GM12891 (cell line): ENCODE measurements around the gene OR2A12. TPM values are rescaled to one million over a fixed set of nuclear protein-coding genes. Genes with fewer than 3 reads are reported as not detected.
"Not testable (repeated sequence)": the region's sequence is repeated elsewhere in the genome, so short reads cannot be mapped to it uniquely, and the experiment has no call there.

Experiments used
- DNase-seq: peaks from one replicate; pipeline ENCODE4 v3.0.0; 2011; ENCODE audit warnings: low spot score; ENCODE audit not compliant: insufficient read length
- FAIRE-seq: peaks from 2 replicates; lab custom pipeline; 2011; peaks lifted over from hg19 to GRCh38; lab: Jason Lieb, UNC
- PAX5 ChIP-seq: IDR thresholded peaks from 2 replicates; pipeline ENCODE4 v1.6.1; 2011; ENCODE audit warnings: low read length, moderate library complexity, mild to moderate bottlenecking; ENCODE audit not compliant: insufficient read depth, severe bottlenecking
- POLR2A ChIP-seq: IDR thresholded peaks from 2 replicates; pipeline ENCODE4 v1.6.1; 2011; ENCODE audit warnings: low read depth, low read length, control low read depth
- POLR2AphosphoS5 ChIP-seq: IDR thresholded peaks from 2 replicates; pipeline ENCODE4 v1.6.1; 2011; ENCODE audit warnings: low read depth, low read length, control low read depth
- POU2F2 ChIP-seq: IDR thresholded peaks from 2 replicates; pipeline ENCODE4 v1.6.1; 2011; ENCODE audit warnings: low read depth, mild to moderate bottlenecking, control low read depth, low read length, moderate library complexity
- SPI1 ChIP-seq: IDR thresholded peaks from 2 replicates; pipeline ENCODE4 v1.6.1; 2011; ENCODE audit warnings: low read depth, low read length, control low read depth
- TAF1 ChIP-seq: IDR thresholded peaks from 2 replicates; pipeline ENCODE4 v1.6.1; 2011; ENCODE audit warnings: low read depth, low read length, control low read depth
- polyA plus RNA-seq: library from polyadenylated mRNA; unstranded; fragments of >200 nt; gene quantifications from one replicate; pipeline ENCODE4 v1.2.1, GENCODE V29; 2012; ENCODE audit warnings: low read depth, missing spikeins, inconsistent platforms; ENCODE audit not compliant: missing spikeins

OR2A12 gene, protein sequence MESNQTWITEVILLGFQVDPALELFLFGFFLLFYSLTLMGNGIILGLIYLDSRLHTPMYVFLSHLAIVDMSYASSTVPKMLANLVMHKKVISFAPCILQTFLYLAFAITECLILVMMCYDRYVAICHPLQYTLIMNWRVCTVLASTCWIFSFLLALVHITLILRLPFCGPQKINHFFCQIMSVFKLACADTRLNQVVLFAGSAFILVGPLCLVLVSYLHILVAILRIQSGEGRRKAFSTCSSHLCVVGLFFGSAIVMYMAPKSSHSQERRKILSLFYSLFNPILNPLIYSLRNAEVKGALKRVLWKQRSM
- not detected for polyA plus RNA-seq

DNA sequence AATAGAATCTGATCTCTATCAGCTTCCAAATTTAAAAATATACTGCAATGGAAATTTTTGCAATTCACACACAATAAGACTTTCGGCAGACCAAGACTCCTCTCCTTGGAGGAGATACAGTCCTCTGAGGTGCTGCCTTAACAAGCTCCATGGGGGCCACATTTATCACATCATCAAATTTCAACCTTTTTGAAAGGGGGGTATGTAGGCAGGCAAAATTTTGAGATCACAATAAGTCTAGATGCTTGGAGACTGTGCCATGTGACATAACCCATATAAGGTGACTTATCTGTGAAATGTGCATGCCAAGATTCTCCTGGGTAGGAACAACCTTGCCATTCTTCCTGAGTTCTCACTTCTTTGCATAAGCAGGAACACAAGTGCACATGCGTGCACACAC, at the start of gene OR2A12:
Gene OR2A12, plus strand, starts transcription at position 301 of the 400 bp plus-strand sequence. CDS start 8,830 bp downstream, outside the sequence.
- TF ChIP-seq SPI1: no peak
- TF ChIP-seq POLR2A: no peak
- no peak for TF ChIP-seq TAF1
- no peak for FAIRE-seq
- no peak for DNase-seq

- FAIRE-seq: no peak
- TF ChIP-seq PAX5: no peak
- TF ChIP-seq SPI1: 0 out of 2 replicates have a peak, but pooled peaks have one; percentile 2
- no peak for DNase-seq
Observed at GRCh38 chr7:144036302-144036885, 49.7 kb upstream of the OR2A12 start.

GRCh38 chr7:144037414-144038035, 48.6 kb upstream of the OR2A12 start:
- FAIRE-seq: no peak
- no peak for DNase-seq
- TF ChIP-seq POLR2AphosphoS5 (no peak), SPI1 (no peak), POU2F2 (no peak), PAX5 (no peak), TAF1 (no peak), POLR2A (no peak)

DNA sequence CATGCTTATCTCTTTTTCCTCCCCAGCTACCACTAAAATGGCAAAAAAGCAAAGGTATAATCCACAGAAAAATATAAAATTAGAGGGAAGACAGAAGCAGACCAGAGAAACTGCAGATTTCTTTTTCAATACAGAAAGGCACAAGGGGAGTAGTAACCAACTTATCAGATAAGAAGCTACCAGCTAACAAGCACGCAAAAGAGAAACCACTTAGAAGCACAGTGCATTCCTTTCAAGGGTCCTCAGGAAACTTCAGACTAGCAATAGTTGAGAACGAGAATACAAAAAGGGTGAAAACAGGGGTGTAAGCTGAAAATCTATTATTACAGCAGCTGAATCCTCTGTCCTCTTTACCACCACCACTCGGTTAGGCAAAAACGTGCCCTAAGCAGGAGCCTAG, 47.2 kb upstream of the OR2A12 start:
- FAIRE-seq (no peak), DNase-seq (no peak)
- TF ChIP-seq POU2F2 (no peak), POLR2AphosphoS5 (no peak), POLR2A (no peak), SPI1 (no peak)

- FAIRE-seq: no peak
- no peak for DNase-seq
- no peak for TF ChIP-seq PAX5
- TF ChIP-seq POU2F2: no peak
- TF ChIP-seq POLR2A: no peak
- TF ChIP-seq POLR2AphosphoS5: no peak
- TF ChIP-seq SPI1: no peak
- no peak for TF ChIP-seq TAF1
Observed at GRCh38 chr7:144048648-144049047, 37.4 kb upstream of the OR2A12 start, which contains the start of gene OR2A5. Gene OR2A5 (plus strand): TSS chr7:144048948. CDS start chr7:144050402, 1,454 bp downstream.

GRCh38 chr7:144049491-144049890, 36.6 kb upstream of the OR2A12 start:
- FAIRE-seq: no peak
- TF ChIP-seq POLR2AphosphoS5 (no peak), POU2F2 (no peak), SPI1 (no peak), PAX5 (no peak), TAF1 (no peak), POLR2A (no peak)
- no peak for DNase-seq

DNA sequence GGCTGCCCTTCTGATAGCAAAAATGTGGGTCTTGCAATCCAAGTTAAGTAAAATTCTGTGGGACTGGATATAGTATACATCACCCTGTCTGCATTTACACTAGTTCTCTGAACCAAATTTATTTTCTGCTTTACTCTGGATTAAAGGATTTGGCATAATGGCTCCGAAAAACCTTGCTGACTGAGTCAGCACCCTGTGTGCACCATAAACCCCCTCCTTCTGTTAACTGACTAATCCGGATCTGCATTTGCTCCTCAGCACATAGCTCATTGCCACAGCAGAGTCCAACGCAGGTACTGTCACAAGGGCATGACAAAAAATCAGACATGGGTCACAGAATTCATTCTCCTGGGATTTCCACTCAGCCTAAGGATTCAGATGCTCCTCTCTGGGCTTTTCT, 36.0 kb upstream of the OR2A12 start:
- TF ChIP-seq SPI1: no peak
- TF ChIP-seq POLR2A: no peak
- FAIRE-seq: no peak

GRCh38 chr7:144050884-144051283, 35.2 kb upstream of the OR2A12 start:
- FAIRE-seq, DNase-seq: not testable (repeated sequence)

More for the DNA sequence above, 36.0 kb upstream of the OR2A12 start:
- no peak for DNase-seq

DNA sequence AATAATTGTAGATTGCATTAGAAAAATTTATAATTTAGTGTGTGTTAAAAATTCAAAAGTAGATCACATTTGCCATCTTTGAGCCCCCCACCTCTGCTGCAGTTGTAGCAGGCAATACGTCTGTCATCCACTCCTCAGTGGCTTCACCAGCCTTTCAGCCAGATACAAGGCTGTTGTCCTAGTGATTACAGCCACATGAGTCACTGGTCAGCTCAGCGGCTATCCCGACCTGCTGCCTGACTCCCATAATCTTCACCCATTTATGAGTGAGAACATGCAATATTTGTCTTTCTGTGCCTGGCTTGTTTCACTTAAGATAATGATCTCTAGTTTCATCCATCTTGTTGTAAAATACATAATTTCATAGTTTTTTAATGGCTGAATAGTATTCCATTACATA, 28.1 kb upstream of the OR2A12 start:
- no peak for TF ChIP-seq POLR2A
- TF ChIP-seq TAF1: no peak
- TF ChIP-seq PAX5: no peak
- no peak for TF ChIP-seq POLR2AphosphoS5
- TF ChIP-seq SPI1: no peak
- no peak for TF ChIP-seq POU2F2
- FAIRE-seq (no peak), DNase-seq (no peak)

DNA sequence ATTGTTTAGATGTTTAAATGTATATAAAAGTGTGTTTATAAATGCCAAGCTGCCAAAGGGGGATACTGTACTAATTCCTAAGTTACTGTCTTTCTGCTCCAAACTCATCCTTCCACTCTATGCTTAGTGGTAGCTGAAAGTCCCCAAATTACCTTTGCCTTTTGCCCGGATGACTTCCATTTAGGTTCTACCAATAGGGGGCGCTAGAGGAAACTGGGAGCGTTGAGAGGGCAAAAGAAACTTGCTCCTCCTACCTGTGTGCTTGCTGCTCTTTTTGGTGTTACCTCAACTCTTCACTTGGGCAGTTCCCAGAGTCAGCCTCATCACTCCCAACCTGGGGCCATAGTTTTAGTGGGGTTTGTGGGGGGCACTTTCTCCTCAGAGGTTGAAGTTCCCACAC, 22.4 kb upstream of the OR2A12 start:
- no peak for DNase-seq
- TF ChIP-seq POLR2AphosphoS5: no peak
- no peak for TF ChIP-seq POLR2A
- TF ChIP-seq PAX5: no peak
- TF ChIP-seq SPI1: no peak
- no peak for TF ChIP-seq TAF1
- TF ChIP-seq POU2F2: no peak
- no peak for FAIRE-seq

DNA sequence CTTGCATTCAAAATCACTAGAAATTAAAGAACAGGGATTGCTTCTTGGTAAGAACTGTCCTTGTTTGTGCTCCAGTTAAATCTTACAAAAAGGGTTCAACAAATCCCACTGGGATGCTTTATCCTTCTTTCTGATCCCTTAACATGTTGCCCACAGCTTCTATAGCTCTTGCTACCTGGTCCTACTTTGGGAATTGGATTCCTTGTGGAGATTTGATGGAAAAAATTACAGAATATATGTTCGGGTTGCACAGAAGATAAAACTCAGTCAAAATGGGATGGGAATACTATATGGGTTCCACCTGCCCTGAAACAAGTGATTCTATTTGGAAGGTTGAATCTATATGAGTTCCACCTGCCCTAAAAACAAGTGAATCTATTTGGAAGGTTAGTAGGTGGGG, 16.6 kb upstream of the OR2A12 start, which contains the start of gene OR2A25:
Gene OR2A25, plus strand, starts transcription at position 301 of the 400 bp plus-strand sequence. CDS start 4,409 bp downstream, outside the sequence.
- no peak for FAIRE-seq
- no peak for TF ChIP-seq POU2F2
- TF ChIP-seq TAF1: no peak
- TF ChIP-seq POLR2AphosphoS5: no peak
- no peak for TF ChIP-seq POLR2A
- TF ChIP-seq PAX5: no peak
- TF ChIP-seq SPI1: no peak
- no peak for DNase-seq
